ENCODE results near the gene SIGLEC11. TPM values are rescaled to one million over a fixed set of nuclear protein-coding genes. Genes with fewer than 3 reads are reported as not detected.

SIGLEC11 gene
- total and polyA plus RNA-seq, 2 of the 13 experiments (the other 11 are each of a cell fraction or from before 2014, with no cell fraction given): not detected

DNA sequence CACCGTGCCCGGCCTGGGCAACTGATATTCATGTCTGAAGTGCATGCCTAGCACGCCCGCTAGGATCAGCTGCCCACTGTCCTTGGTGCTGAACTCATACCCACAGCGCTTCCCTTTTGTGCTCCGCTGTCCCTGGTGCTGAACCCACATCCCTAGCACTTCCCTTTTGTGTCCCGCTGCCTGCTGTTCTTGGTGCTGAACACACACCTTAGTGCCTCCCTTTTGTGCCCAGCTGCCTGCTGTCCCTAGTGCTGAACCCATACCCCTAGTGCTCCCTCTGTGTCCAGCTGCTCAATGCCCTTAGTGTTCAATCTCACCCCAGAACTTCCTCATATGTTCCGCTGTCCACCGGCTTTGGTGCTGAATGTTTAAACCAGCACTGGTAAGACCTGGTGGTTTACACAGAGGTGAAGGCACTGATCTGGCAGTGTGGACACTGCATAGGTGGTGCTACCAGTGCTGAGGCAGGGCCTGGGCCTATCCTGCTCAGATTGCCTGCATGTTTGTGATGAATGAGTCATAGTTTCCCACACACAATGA lies 26.3 kb upstream of the SIGLEC11 start (continued):
- TF ChIP-seq ELF1 (CRISPR knock-in tag; IDR thresholded peaks at IDR 0.05) (peak; percentile 86), ZNF180 (CRISPR knock-in tag; IDR thresholded peaks at IDR 0.05; ENCODE audit: borderline replicate concordance, low read depth) (peak; percentile 100; the same call in 1 of the 2 replicates), NR2F6 (IDR thresholded peaks at IDR 0.05) (no peak), NR2F6 (CRISPR knock-in tag; IDR thresholded peaks at IDR 0.05) (peak; percentile 93), ZFAT (CRISPR knock-in tag; conservative IDR thresholded peaks at IDR 0.05) (peak; percentile 98), CREB1 (IDR thresholded peaks at IDR 0.05) (no peak), CREB1 (CRISPR knock-in tag; IDR thresholded peaks at IDR 0.05) (no peak; the same call in 1 of the 2 replicates), SATB2 (CRISPR knock-in tag; IDR thresholded peaks at IDR 0.05) (peak; percentile 100), ZNF563 (CRISPR knock-in tag; IDR thresholded peaks at IDR 0.05) (peak; percentile 100), ZNF232 (CRISPR knock-in tag; IDR thresholded peaks at IDR 0.05; ENCODE audit: borderline replicate concordance) (peak; percentile 100), ZNF446 (CRISPR knock-in tag; IDR thresholded peaks at IDR 0.05) (peak; percentile 100), MYNN (CRISPR knock-in tag; IDR thresholded peaks at IDR 0.05; ENCODE audit: low read depth) (peak; percentile 99), TP53 (CRISPR knock-in tag; conservative IDR thresholded peaks at IDR 0.05) (peak; percentile 98), SETDB1 (CRISPR knock-in tag; IDR thresholded peaks at IDR 0.05; ENCODE audit: borderline replicate concordance) (no peak), POLR2AphosphoS2 (IDR thresholded peaks at IDR 0.05; ENCODE audit: low read depth, low read length) (no peak), STAT5B (CRISPR knock-in tag; IDR thresholded peaks at IDR 0.05) (peak; percentile 100), HDAC2 (CRISPR knock-in tag; IDR thresholded peaks at IDR 0.05) (peak; percentile 100), ZNF564 (CRISPR knock-in tag; IDR thresholded peaks at IDR 0.05) (peak; percentile 99)
- TF ChIP-seq, protein P1, sequence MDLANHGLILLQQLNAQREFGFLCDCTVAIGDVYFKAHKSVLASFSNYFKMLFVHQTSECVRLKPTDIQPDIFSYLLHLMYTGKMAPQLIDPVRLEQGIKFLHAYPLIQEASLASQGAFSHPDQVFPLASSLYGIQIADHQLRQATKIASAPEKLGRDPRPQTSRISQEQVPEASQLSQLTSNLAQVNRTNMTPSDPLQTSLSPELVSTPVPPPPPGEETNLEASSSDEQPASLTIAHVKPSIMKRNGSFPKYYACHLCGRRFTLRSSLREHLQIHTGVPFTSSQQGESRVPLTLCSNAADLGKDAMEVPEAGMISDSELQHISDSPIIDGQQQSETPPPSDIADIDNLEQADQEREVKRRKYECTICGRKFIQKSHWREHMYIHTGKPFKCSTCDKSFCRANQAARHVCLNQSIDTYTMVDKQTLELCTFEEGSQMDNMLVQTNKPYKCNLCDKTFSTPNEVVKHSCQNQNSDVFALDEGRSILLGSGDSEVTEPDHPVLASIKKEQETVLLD (CRISPR knock-in tag; IDR thresholded peaks at IDR 0.05; ENCODE audit: low read depth): peak; percentile 97
- TF ChIP-seq, protein P2, sequence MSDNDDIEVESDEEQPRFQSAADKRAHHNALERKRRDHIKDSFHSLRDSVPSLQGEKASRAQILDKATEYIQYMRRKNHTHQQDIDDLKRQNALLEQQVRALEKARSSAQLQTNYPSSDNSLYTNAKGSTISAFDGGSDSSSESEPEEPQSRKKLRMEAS (IDR thresholded peaks at IDR 0.05): peak; percentile 85
- TF ChIP-seq, protein P3, sequence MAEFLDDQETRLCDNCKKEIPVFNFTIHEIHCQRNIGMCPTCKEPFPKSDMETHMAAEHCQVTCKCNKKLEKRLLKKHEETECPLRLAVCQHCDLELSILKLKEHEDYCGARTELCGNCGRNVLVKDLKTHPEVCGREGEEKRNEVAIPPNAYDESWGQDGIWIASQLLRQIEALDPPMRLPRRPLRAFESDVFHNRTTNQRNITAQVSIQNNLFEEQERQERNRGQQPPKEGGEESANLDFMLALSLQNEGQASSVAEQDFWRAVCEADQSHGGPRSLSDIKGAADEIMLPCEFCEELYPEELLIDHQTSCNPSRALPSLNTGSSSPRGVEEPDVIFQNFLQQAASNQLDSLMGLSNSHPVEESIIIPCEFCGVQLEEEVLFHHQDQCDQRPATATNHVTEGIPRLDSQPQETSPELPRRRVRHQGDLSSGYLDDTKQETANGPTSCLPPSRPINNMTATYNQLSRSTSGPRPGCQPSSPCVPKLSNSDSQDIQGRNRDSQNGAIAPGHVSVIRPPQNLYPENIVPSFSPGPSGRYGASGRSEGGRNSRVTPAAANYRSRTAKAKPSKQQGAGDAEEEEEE (CRISPR knock-in tag; IDR thresholded peaks at IDR 0.05; ENCODE audit: borderline replicate concordance): peak; percentile 100
- TF ChIP-seq, protein P4, sequence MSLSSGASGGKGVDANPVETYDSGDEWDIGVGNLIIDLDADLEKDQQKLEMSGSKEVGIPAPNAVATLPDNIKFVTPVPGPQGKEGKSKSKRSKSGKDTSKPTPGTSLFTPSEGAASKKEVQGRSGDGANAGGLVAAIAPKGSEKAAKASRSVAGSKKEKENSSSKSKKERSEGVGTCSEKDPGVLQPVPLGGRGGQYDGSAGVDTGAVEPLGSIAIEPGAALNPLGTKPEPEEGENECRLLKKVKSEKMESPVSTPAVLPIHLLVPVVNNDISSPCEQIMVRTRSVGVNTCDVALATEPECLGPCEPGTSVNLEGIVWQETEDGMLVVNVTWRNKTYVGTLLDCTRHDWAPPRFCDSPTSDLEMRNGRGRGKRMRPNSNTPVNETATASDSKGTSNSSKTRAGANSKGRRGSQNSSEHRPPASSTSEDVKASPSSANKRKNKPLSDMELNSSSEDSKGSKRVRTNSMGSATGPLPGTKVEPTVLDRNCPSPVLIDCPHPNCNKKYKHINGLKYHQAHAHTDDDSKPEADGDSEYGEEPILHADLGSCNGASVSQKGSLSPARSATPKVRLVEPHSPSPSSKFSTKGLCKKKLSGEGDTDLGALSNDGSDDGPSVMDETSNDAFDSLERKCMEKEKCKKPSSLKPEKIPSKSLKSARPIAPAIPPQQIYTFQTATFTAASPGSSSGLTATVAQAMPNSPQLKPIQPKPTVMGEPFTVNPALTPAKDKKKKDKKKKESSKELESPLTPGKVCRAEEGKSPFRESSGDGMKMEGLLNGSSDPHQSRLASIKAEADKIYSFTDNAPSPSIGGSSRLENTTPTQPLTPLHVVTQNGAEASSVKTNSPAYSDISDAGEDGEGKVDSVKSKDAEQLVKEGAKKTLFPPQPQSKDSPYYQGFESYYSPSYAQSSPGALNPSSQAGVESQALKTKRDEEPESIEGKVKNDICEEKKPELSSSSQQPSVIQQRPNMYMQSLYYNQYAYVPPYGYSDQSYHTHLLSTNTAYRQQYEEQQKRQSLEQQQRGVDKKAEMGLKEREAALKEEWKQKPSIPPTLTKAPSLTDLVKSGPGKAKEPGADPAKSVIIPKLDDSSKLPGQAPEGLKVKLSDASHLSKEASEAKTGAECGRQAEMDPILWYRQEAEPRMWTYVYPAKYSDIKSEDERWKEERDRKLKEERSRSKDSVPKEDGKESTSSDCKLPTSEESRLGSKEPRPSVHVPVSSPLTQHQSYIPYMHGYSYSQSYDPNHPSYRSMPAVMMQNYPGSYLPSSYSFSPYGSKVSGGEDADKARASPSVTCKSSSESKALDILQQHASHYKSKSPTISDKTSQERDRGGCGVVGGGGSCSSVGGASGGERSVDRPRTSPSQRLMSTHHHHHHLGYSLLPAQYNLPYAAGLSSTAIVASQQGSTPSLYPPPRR (CRISPR knock-in tag; IDR thresholded peaks at IDR 0.05; ENCODE audit: borderline replicate concordance): peak; percentile 93
- TF ChIP-seq, protein P5, sequence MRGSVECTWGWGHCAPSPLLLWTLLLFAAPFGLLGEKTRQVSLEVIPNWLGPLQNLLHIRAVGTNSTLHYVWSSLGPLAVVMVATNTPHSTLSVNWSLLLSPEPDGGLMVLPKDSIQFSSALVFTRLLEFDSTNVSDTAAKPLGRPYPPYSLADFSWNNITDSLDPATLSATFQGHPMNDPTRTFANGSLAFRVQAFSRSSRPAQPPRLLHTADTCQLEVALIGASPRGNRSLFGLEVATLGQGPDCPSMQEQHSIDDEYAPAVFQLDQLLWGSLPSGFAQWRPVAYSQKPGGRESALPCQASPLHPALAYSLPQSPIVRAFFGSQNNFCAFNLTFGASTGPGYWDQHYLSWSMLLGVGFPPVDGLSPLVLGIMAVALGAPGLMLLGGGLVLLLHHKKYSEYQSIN (CRISPR knock-in tag; IDR thresholded peaks at IDR 0.05; ENCODE audit: borderline replicate concordance): peak; percentile 100
